Skeletal muscle satellite cell (primary cell): ENCODE results near the gene HBA2. TPM values are rescaled to one million over a fixed set of nuclear protein-coding genes. Genes with fewer than 3 reads are reported as not detected.
"Not testable (repeated sequence)": the region's sequence is repeated elsewhere in the genome, so short reads cannot be mapped to it uniquely, and the experiment has no call there.

ENCODE experiments used
- H3K27me3 ChIP-seq: 2 replicates; pipeline ENCODE4 v1.7.0; 2013; ENCODE audit warnings: low read length; ENCODE audit not compliant: control insufficient read depth, insufficient read depth
- H3K36me3 ChIP-seq: 2 replicates; pipeline ENCODE4 v1.7.0; 2013; ENCODE audit warnings: mild to moderate bottlenecking, control low read depth, low read length; ENCODE audit not compliant: insufficient read depth
- H3K4me1 ChIP-seq: 2 replicates; pipeline ENCODE4 v1.7.0; 2013; ENCODE audit warnings: low read length; ENCODE audit not compliant: control insufficient read depth, insufficient read depth
- H3K4me2 ChIP-seq: 2 replicates; pipeline ENCODE4 v1.7.0; 2013; ENCODE audit warnings: mild to moderate bottlenecking, low read length
- H3K4me3 ChIP-seq: 2 replicates; pipeline ENCODE4 v1.7.0; 2013; ENCODE audit warnings: low read length
- H3K9ac ChIP-seq: 2 replicates; pipeline ENCODE4 v1.7.0; 2013; ENCODE audit warnings: mild to moderate bottlenecking, low read depth, low read length, moderate library complexity
- H3K9me3 ChIP-seq: replicated peaks from 2 replicates; pipeline ENCODE4 v1.7.0; 2013; ENCODE audit warnings: mild to moderate bottlenecking, control low read depth, low read length
- total RNA-seq: library from RNA; depleted of rRNA; stranded (reverse); fragments of >200 nt; gene quantifications from 2 replicates; pipeline ENCODE4 v1.2.3, GENCODE V29; 2012; rRNA removed

The HBA2 gene
- 0.87 and 1.0 TPM in 2 replicates for total RNA-seq

GRCh38 chr16:172374-172941, at the start of gene HBA2:
HBA2 (plus strand) TSS chr16:172876; CDS start chr16:172913, 37 bp downstream.
- H3K27me3 ChIP-seq: peaks cover 50% of the 10 kb centered on the region
- H3K4me3 ChIP-seq, H3K9me3 ChIP-seq, H3K4me1 ChIP-seq, H3K9ac ChIP-seq, H3K36me3 ChIP-seq, H3K4me2 ChIP-seq: not testable (repeated sequence)

GRCh38 chr16:123558-124350, 48.9 kb upstream of the HBA2 start:
- H3K27me3 ChIP-seq, H3K4me2 ChIP-seq, H3K4me1 ChIP-seq, H3K9me3 ChIP-seq, H3K9ac ChIP-seq, H3K36me3 ChIP-seq, H3K4me3 ChIP-seq: not testable (repeated sequence)

GRCh38 chr16:125011-125410, 47.7 kb upstream of the HBA2 start:
- no peaks in the 10 kb centered on the region for H3K36me3 ChIP-seq
- no peak overlapping the region for H3K4me3 ChIP-seq
- no peak overlapping the region for H3K9ac ChIP-seq
- no peaks in the 10 kb centered on the region for H3K9me3 ChIP-seq
- no peak overlapping the region for H3K4me2 ChIP-seq
- H3K27me3 ChIP-seq: no peaks in the 10 kb centered on the region
- H3K4me1 ChIP-seq: no peaks in the 10 kb centered on the region

GRCh38 chr16:129075-129474, 43.6 kb upstream of the HBA2 start:
- no peaks in the 10 kb centered on the region for H3K4me1 ChIP-seq
- H3K4me3 ChIP-seq: no peak overlapping the region
- H3K9ac ChIP-seq: no peak overlapping the region
- H3K27me3 ChIP-seq: no peaks in the 10 kb centered on the region
- no peaks in the 10 kb centered on the region for H3K36me3 ChIP-seq
- H3K9me3 ChIP-seq: no peaks in the 10 kb centered on the region
- H3K4me2 ChIP-seq: no peak overlapping the region

- no peaks in the 10 kb centered on the region for H3K4me1 ChIP-seq
- no peaks in the 10 kb centered on the region for H3K27me3 ChIP-seq
- no peaks in the 10 kb centered on the region for H3K9me3 ChIP-seq
- no peak overlapping the region for H3K4me3 ChIP-seq
- H3K36me3 ChIP-seq: no peaks in the 10 kb centered on the region
- H3K9ac ChIP-seq: no peak overlapping the region
- no peak overlapping the region for H3K4me2 ChIP-seq
Measured at GRCh38 chr16:130533-131173, 42.0 kb upstream of the HBA2 start.

- H3K4me3 ChIP-seq: no peak overlapping the region
- no peaks in the 10 kb centered on the region for H3K36me3 ChIP-seq
- no peaks in the 10 kb centered on the region for H3K27me3 ChIP-seq
- peaks cover 3% of the 10 kb centered on the region for H3K4me1 ChIP-seq
- no peak overlapping the region for H3K9ac ChIP-seq
- H3K4me2 ChIP-seq: no peak overlapping the region
- H3K9me3 ChIP-seq: no peaks in the 10 kb centered on the region
Measured at GRCh38 chr16:132120-132519, 40.6 kb upstream of the HBA2 start.

GRCh38 chr16:133716-134115, 39.0 kb upstream of the HBA2 start:
- H3K4me1 ChIP-seq: peaks cover 3% of the 10 kb centered on the region

GRCh38 chr16:138049-138417, 34.6 kb upstream of the HBA2 start:
- peak overlapping the region; percentile 96 for H3K9ac ChIP-seq
- H3K27me3 ChIP-seq: no peaks in the 10 kb centered on the region
- no peaks in the 10 kb centered on the region for H3K9me3 ChIP-seq
- H3K4me3 ChIP-seq: peak overlapping the region; percentile 91
- H3K4me2 ChIP-seq: peak overlapping the region; percentile 92
- peaks cover 3% of the 10 kb centered on the region for H3K4me1 ChIP-seq
- H3K36me3 ChIP-seq: no peaks in the 10 kb centered on the region

More at GRCh38 chr16:133716-134115, 39.0 kb upstream of the HBA2 start:
- Histone ChIP-seq H3K9ac (no peak overlapping the region), H3K9me3 (no peaks in the 10 kb centered on the region), H3K4me2 (no peak overlapping the region), H3K27me3 (no peaks in the 10 kb centered on the region), H3K36me3 (no peaks in the 10 kb centered on the region), H3K4me3 (no peak overlapping the region)

GRCh38 chr16:140175-140857, 32.4 kb upstream of the HBA2 start:
- H3K27me3 ChIP-seq: no peaks in the 10 kb centered on the region
- no peak overlapping the region for H3K9ac ChIP-seq
- no peak overlapping the region for H3K4me3 ChIP-seq
- peaks cover 3% of the 10 kb centered on the region for H3K4me1 ChIP-seq
- H3K36me3 ChIP-seq: no peaks in the 10 kb centered on the region
- H3K9me3 ChIP-seq: no peaks in the 10 kb centered on the region
- no peak overlapping the region for H3K4me2 ChIP-seq

GRCh38 chr16:142405-142967, 30.2 kb upstream of the HBA2 start:
- Histone ChIP-seq H3K4me1 (no peaks in the 10 kb centered on the region), H3K9me3 (no peaks in the 10 kb centered on the region), H3K4me2 (no peak overlapping the region), H3K4me3 (no peak overlapping the region), H3K36me3 (no peaks in the 10 kb centered on the region), H3K9ac (no peak overlapping the region), H3K27me3 (no peaks in the 10 kb centered on the region)

GRCh38 chr16:143047-143446, 29.6 kb upstream of the HBA2 start:
- Histone ChIP-seq H3K4me3 (no peak overlapping the region), H3K4me2 (no peak overlapping the region), H3K9ac (no peak overlapping the region), H3K9me3 (no peaks in the 10 kb centered on the region), H3K4me1 (no peaks in the 10 kb centered on the region), H3K36me3 (no peaks in the 10 kb centered on the region), H3K27me3 (no peaks in the 10 kb centered on the region)
